Fibroblast of lung (primary cell): ENCODE results near the gene CNKSR3. TPM values are rescaled to one million over a fixed set of nuclear protein-coding genes. Genes with fewer than 3 reads are reported as not detected.

Experiments used
- DNase-seq, 2 donors: peaks; one replicate each; pipeline versions ENCODE4 v3.0.0 to v3.0.0-alpha.2; 2010; ENCODE audit warnings: low read depth in 2 of 2
- H2AFZ ChIP-seq: 2 replicates; pipeline ENCODE4 v1.5.1; 2012; ENCODE audit warnings: low read length, control low read depth, inconsistent platforms
- H3K27ac ChIP-seq: 2 replicates; pipeline ENCODE4 v1.5.1; 2011; ENCODE audit warnings: low read length, control low read depth; ENCODE audit not compliant: insufficient read depth
- H3K27me3 ChIP-seq: 2 replicates; pipeline ENCODE4 v1.5.1; 2011; ENCODE audit warnings: mild to moderate bottlenecking, low read length; ENCODE audit not compliant: control insufficient read depth, insufficient read depth
- H3K36me3 ChIP-seq: 2 replicates; pipeline ENCODE4 v1.5.1; 2011; ENCODE audit warnings: low read length; ENCODE audit not compliant: control insufficient read depth, insufficient read depth
- H3K4me1 ChIP-seq: 2 replicates; pipeline ENCODE4 v1.5.1; 2011; ENCODE audit warnings: low read length; ENCODE audit not compliant: control insufficient read depth, insufficient read depth; ENCODE audit errors: extremely low read depth
- H3K4me2 ChIP-seq: 2 replicates; pipeline ENCODE4 v1.5.1; 2011; ENCODE audit warnings: low read length, control low read depth; ENCODE audit not compliant: insufficient read depth; ENCODE audit errors: extremely low read depth
- H3K4me3 ChIP-seq, 4 experiments: fragments of 200-600 bp in 1 of 4; sonication (generic) in 1 of 4; replicated peaks in 1 of 4; 2 replicates each; pipeline ENCODE4 v1.5.1; 2011 to 2016; ENCODE audit warnings: low read length in 4 of 4, low read depth in 3 of 4, mild to moderate bottlenecking in 3 of 4, control low read depth in 2 of 4, inconsistent platforms in 1 of 4, mixed read lengths in 1 of 4; ENCODE audit not compliant: insufficient read depth in 1 of 4; ENCODE audit errors: control extremely low read depth in 1 of 4
- H3K79me2 ChIP-seq: 2 replicates; pipeline ENCODE4 v1.5.1; 2012; ENCODE audit warnings: mild to moderate bottlenecking, low read length, inconsistent platforms; ENCODE audit not compliant: control insufficient read depth, insufficient read depth
- H3K9ac ChIP-seq: 2 replicates; pipeline ENCODE4 v1.5.1; 2011; ENCODE audit warnings: mild to moderate bottlenecking, low read length, control low read depth; ENCODE audit not compliant: insufficient read depth
- H3K9me3 ChIP-seq: 2 replicates; pipeline ENCODE4 v1.5.1; 2012; ENCODE audit warnings: low read depth, low read length; ENCODE audit not compliant: control insufficient read depth, insufficient read depth
- H4K20me1 ChIP-seq: 2 replicates; pipeline ENCODE4 v1.5.1; 2011; ENCODE audit warnings: low read length; ENCODE audit not compliant: control insufficient read depth, insufficient read depth; ENCODE audit errors: extremely low read depth
- CTCF ChIP-seq, 2 donors: IDR thresholded peaks in 1 of 2; conservative IDR thresholded peaks in 1 of 2; 1 replicate in 1 of 2; 2 replicates in 1 of 2; pipeline ENCODE4 v1.5.1; 2011 to 2012; ENCODE audit warnings: low read length in 2 of 2, control low read depth in 1 of 2, inconsistent platforms in 1 of 2, low read depth in 1 of 2, mild to moderate bottlenecking in 1 of 2
- EZH2 ChIP-seq: IDR thresholded peaks from 2 replicates; pipeline ENCODE4 v1.5.1; 2012; ENCODE audit warnings: low read length, control low read depth, mild to moderate bottlenecking; ENCODE audit errors: missing control alignments
- polyA plus RNA-seq, 2 donors: library from polyadenylated mRNA; depleted of rRNA in 1 of 2; stranded (reverse) in 1 of 2; unstranded in 1 of 2; fragments of >200 nt; gene quantifications; 2 replicates each; pipeline ENCODE4 v1.2.1, GENCODE V29; 2011 to 2012; ENCODE audit warnings: missing spikeins in 1 of 2
- total RNA-seq: library from RNA; depleted of rRNA; stranded (reverse); fragments of >200 nt; gene quantifications from 2 replicates; pipeline ENCODE4 v1.2.1, GENCODE V29; 2014

The CNKSR3 gene
- total and polyA plus RNA-seq, 2 donors (not counting 1 experiment from before 2014, with no cell fraction given), result 5.5 to 14.0 TPM

- no peak for TF ChIP-seq CTCF (conservative IDR thresholded peaks at IDR 0.05 in 1 of 2, IDR thresholded peaks at IDR 0.05 in 1 of 2; ENCODE audit: low read depth in 1 of 2, low read length in 2 of 2)
- TF ChIP-seq EZH2, result no peak
- Histone ChIP-seq H3K9ac (no peak overlapping the region), H3K27me3 (no peaks in the 10 kb centered on the region), H3K27ac (no peak overlapping the region), H3K4me1 (peaks cover 2% of the 10 kb centered on the region), H4K20me1 (no peaks in the 10 kb centered on the region), H2AFZ (no peak overlapping the region), H3K4me3 (no peak overlapping the region), H3K4me2 (no peak overlapping the region), H3K9me3 (no peaks in the 10 kb centered on the region), H3K36me3 (no peaks in the 10 kb centered on the region), H3K79me2 (peaks cover 20% of the 10 kb centered on the region)
- DNase-seq, result no peak
Measured at GRCh38 chr6:154471609-154472362, 38.7 kb downstream of the CNKSR3 start.

- no peak overlapping the region for H3K4me3 ChIP-seq
- TF ChIP-seq EZH2 (no peak), CTCF (conservative IDR thresholded peaks at IDR 0.05 in 1 of 2, IDR thresholded peaks at IDR 0.05 in 1 of 2; ENCODE audit: low read depth in 1 of 2, low read length in 2 of 2) (no peak)
- no peaks in the 10 kb centered on the region for H3K27me3 ChIP-seq
- H3K79me2 ChIP-seq, result peaks cover 11% of the 10 kb centered on the region
- no peak overlapping the region for H3K4me2 ChIP-seq
- no peaks in the 10 kb centered on the region for H3K4me1 ChIP-seq
- DNase-seq, result no peak
- H4K20me1 ChIP-seq, result no peaks in the 10 kb centered on the region
- H3K36me3 ChIP-seq, result no peaks in the 10 kb centered on the region
- H3K9me3 ChIP-seq, result no peaks in the 10 kb centered on the region
- H3K9ac ChIP-seq, result no peak overlapping the region
- no peak overlapping the region for H3K27ac ChIP-seq
- no peak overlapping the region for H2AFZ ChIP-seq
Measured at GRCh38 chr6:154469306-154469935, 41.1 kb downstream of the CNKSR3 start.

- DNase-seq, result no peak
- Histone ChIP-seq H3K4me3 (no peak overlapping the region), H3K9ac (no peak overlapping the region), H3K79me2 (peaks cover 11% of the 10 kb centered on the region), H2AFZ (no peak overlapping the region), H3K9me3 (no peaks in the 10 kb centered on the region), H3K36me3 (no peaks in the 10 kb centered on the region), H3K4me2 (no peak overlapping the region), H3K4me1 (no peaks in the 10 kb centered on the region), H4K20me1 (no peaks in the 10 kb centered on the region), H3K27me3 (no peaks in the 10 kb centered on the region), H3K27ac (no peak overlapping the region)
- TF ChIP-seq CTCF (conservative IDR thresholded peaks at IDR 0.05 in 1 of 2, IDR thresholded peaks at IDR 0.05 in 1 of 2; ENCODE audit: low read depth in 1 of 2, low read length in 2 of 2), result no peak
- no peak for TF ChIP-seq EZH2
Measured at GRCh38 chr6:154468760-154469159, 41.7 kb downstream of the CNKSR3 start.
